GM12865 (cell line): ENCODE data around the gene IPMK.

Experiments used
- DNase-seq: peaks from one replicate; pipeline ENCODE4 v3.0.0; 2010; ENCODE audit warnings: low read depth
- H3K4me3 ChIP-seq: 2 replicates; pipeline ENCODE4 v1.5.1; 2011; ENCODE audit warnings: mild to moderate bottlenecking, low read depth, low read length, control low read depth
- TF ChIP-seq, protein P1 (sequence below): IDR thresholded peaks from 2 replicates; pipeline ENCODE4 v1.5.1; 2011; ENCODE audit warnings: low read length, control low read depth, low read depth, inconsistent platforms; ENCODE audit not compliant: insufficient read depth; ENCODE audit errors: missing control alignments

Gene IPMK

DNA sequence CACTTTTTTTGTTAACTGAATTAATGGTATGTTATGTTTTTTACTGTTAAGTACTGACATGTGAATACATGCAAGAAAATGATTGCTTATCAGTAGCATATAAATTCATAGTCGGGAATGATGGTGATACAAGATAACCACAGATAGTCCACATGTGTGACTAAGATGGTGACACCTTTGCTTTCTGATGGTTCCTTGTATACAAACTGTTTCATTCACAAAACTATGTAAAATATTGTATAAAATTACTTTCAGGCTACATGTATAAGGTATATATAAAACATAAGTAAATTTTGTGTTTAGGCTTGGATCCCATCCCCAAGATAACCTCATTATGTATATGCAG, 11.2 kb upstream of the IPMK start:
- no peak for DNase-seq
- TF ChIP-seq, protein P1, sequence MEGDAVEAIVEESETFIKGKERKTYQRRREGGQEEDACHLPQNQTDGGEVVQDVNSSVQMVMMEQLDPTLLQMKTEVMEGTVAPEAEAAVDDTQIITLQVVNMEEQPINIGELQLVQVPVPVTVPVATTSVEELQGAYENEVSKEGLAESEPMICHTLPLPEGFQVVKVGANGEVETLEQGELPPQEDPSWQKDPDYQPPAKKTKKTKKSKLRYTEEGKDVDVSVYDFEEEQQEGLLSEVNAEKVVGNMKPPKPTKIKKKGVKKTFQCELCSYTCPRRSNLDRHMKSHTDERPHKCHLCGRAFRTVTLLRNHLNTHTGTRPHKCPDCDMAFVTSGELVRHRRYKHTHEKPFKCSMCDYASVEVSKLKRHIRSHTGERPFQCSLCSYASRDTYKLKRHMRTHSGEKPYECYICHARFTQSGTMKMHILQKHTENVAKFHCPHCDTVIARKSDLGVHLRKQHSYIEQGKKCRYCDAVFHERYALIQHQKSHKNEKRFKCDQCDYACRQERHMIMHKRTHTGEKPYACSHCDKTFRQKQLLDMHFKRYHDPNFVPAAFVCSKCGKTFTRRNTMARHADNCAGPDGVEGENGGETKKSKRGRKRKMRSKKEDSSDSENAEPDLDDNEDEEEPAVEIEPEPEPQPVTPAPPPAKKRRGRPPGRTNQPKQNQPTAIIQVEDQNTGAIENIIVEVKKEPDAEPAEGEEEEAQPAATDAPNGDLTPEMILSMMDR = no peak
- no peak overlapping the region for H3K4me3 ChIP-seq

DNA sequence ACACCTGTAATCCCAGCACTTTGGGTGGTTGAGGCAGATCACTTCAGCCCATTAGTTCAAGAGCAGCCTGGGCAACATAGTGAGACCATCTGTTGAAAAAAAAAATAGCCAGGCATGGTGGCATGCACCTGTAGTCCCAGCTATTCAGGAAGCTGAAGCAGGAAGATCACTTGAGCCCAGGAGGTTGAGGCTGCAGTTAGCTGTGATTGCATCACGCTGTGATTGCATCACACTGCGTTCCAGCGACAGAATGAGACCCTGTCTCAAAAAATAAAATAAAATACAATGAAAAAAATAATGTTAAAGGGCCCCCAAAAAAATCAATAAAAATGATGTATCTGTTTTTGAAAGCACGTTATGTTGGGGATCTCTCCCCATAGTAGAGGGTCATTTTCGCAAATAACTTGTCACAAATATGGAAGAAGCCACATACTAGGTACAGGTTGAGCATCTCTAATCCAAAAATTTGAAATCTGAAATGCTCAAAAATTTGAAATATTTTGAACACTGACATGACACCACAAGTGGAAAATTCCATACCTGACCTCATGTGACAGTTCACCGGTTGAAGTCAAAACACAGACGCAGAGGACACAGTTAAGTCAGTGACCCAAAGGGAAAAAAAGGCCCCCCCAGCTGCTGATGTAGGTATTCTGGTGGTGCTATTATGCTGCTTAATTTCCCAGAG, 10.7 kb upstream of the IPMK start:
- no peak overlapping the region for H3K4me3 ChIP-seq
- TF ChIP-seq, protein P1 = no peak
- no peak for DNase-seq

DNA sequence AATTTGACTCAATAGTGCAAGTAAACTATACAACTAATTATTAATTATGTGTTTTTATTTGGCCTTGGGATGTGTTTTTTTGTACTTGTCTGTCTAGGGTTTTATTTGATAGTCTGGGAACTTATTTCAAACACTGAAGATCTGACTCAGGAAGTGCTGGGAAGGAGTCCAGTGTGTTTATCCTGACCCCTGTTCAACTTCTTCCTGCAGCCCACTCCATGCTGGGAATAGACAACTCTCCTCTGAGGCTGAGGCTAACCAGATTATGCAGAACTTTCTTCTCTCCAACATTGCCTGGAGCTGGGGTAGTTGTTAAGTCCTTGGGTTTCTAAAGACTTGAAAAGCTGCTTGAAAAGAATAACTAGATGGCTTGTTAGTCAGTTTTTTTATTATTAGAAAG, 8.2 kb upstream of the IPMK start:
- no peak for DNase-seq
- no peak overlapping the region for H3K4me3 ChIP-seq
- TF ChIP-seq, protein P1 = no peak

DNA sequence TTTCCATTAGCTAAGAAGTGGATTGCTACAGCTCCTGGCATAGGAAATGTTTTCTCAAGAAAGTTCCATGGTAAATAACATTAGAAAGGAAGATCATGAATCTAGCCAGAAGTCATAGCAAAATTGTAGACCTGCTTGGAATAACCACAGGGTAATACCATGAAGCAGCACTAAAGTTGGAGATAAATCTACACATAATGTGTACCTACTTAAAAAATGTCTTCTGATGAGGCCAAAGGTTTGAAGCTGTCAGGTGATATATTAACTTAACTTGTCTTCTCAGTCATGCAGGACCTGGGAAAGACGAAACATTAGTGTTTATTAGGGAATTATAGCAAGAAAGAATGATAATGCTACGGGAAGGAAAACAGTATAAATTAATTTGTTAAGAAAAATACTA, 7.6 kb upstream of the IPMK start:
- TF ChIP-seq, protein P1 = no peak
- DNase-seq = no peak
- H3K4me3 ChIP-seq = no peak overlapping the region

DNA sequence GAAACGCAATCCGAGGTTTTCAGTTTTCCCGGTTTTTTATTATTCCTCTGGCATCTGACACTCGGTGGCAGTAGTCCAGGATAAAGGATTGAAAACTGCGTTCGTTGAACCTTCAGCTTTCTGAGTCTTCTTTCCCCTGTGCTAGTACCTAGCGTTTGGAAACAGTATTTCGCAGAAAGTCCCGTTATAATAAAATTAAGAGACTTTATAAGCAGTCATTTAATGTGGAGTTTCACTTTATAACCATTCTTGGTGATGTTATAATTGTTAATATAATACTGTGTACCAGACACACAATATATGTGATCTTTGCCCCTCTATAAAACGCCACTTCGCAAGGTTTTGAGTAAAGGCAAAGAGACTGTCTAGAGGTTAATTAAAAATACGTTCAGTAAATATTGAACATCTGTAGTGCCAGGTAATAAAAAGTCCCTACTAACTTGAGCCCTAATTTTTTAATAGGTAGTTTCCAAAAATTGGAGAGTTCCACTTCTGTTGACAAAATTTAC, 2.1 kb upstream of the IPMK start:
- H3K4me3 ChIP-seq = peak overlapping the region; percentile 63
- DNase-seq = no peak
- TF ChIP-seq, protein P1 = no peak

DNA sequence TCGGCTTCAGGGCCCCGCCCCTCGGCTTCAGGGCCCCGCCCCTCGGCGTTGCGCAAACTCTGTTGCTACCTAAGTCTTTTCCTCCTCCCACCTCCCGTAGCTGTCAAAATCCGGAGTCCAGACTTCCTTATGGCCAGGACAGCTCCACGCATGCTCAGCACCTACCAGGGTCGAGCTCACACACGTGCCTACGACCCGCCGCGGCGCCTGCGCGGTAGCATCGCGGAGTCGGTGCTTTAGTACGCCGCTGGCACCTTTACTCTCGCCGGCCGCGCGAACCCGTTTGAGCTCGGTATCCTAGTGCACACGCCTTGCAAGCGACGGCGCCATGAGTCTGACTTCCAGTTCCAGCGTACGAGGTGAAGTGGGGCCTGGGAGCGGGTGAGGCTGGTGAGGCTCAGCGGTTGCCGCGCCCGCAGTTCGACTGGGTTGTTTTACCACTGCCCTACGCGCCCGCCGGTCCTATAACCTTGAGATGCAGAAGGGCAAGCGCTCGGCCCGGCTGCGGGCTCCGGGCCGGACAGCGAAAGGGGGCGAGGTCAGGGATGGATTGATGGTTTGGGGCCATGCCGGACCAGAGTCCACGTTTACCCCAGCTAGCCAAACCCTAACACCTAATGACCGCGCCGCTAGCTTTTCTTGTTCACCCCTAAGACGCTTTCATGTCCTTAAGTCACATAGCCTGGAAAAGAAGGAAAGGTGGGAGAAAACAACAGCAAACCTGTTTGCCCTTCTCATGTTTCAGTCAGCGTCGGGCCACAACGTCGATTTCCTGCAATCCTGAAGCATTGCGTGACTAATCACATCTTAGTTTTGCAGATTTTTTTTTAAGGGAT, 1.5 kb upstream of the IPMK start, which contains the start of gene CISD1:
Gene CISD1, plus strand, starts transcription at position 217 of the 836 bp plus-strand sequence. Its CDS starts 112 bp downstream, at position 329.
- TF ChIP-seq, protein P1 = no peak

More for the DNA sequence above, 1.5 kb upstream of the IPMK start, which contains the start of gene CISD1:
- H3K4me3 ChIP-seq = peak within 1 kb of the TSS; percentile 96
- DNase-seq = peak; percentile 100
